Measurements from ENCODE around the gene TBC1D9B.

- TF ChIP-seq CTCF (conservative IDR thresholded peaks at IDR 0.05 in 1 of 2, IDR thresholded peaks at IDR 0.05 in 1 of 2; ENCODE audit: extremely low read depth in 1 of 2, insufficient read depth in 1 of 2, low read depth in 1 of 2, low read length in 2 of 2) (no peak), EZH2 (IDR thresholded peaks at IDR 0.05; ENCODE audit: borderline replicate concordance, low read length) (no peak)
Observed at GRCh38 chr5:179890751-179891682, 16.7 kb downstream of the TBC1D9B start.
